GM12865 (cell line): ENCODE results near the gene RHOF.
A peak's percentile ranks its signal among the peaks of the same experiment; 100 is the strongest.

Experiments
- DNase-seq: peaks from one replicate; pipeline ENCODE4 v3.0.0; 2010; ENCODE audit warnings: low read depth
- H3K4me3 ChIP-seq: 2 replicates; pipeline ENCODE4 v1.5.1; 2011; ENCODE audit warnings: mild to moderate bottlenecking, low read depth, low read length, control low read depth
- TF ChIP-seq, protein P1 (sequence below): IDR thresholded peaks from 2 replicates; pipeline ENCODE4 v1.5.1; 2011; ENCODE audit warnings: low read length, control low read depth, low read depth, inconsistent platforms; ENCODE audit not compliant: insufficient read depth; ENCODE audit errors: missing control alignments

The RHOF gene

DNA sequence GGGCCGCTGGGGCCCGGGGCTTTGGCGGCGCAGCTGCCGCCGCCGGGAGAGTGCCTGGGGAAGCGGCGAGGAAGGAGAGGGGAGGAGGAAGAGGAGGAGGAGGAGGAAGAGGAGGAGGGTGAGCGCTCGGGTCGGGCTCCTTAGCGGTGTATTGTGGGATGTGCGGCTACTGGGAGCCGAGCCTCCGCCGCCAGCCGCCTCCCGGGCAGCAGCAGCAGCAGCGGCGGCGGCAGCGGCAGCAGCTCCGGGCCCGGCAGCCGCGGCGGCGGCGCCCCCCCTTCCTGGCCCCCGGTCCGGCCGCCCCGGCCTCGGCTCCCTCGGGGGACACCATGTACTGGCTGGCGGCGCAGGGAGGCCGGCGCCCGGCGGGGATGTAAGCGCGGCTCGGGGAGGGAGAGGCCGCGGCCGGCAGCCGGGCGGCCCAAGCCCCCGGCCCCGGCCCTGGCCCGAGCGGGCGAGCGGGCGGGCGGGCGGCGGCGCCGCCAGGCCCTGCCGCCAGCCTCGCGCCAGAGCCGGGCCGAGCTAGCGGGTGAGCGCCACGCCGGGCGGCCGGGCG, 10.5 kb upstream of the RHOF start, which contains the start of gene SETD1B:
Gene SETD1B, plus strand, starts transcription at position 149 of the 556 bp plus-strand sequence. CDS start 729 bp downstream, outside the sequence.
- TF ChIP-seq, protein P1, sequence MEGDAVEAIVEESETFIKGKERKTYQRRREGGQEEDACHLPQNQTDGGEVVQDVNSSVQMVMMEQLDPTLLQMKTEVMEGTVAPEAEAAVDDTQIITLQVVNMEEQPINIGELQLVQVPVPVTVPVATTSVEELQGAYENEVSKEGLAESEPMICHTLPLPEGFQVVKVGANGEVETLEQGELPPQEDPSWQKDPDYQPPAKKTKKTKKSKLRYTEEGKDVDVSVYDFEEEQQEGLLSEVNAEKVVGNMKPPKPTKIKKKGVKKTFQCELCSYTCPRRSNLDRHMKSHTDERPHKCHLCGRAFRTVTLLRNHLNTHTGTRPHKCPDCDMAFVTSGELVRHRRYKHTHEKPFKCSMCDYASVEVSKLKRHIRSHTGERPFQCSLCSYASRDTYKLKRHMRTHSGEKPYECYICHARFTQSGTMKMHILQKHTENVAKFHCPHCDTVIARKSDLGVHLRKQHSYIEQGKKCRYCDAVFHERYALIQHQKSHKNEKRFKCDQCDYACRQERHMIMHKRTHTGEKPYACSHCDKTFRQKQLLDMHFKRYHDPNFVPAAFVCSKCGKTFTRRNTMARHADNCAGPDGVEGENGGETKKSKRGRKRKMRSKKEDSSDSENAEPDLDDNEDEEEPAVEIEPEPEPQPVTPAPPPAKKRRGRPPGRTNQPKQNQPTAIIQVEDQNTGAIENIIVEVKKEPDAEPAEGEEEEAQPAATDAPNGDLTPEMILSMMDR: no peak
- peak within 1 kb of the TSS; percentile 82 for H3K4me3 ChIP-seq
- DNase-seq: peak; percentile 77

DNA sequence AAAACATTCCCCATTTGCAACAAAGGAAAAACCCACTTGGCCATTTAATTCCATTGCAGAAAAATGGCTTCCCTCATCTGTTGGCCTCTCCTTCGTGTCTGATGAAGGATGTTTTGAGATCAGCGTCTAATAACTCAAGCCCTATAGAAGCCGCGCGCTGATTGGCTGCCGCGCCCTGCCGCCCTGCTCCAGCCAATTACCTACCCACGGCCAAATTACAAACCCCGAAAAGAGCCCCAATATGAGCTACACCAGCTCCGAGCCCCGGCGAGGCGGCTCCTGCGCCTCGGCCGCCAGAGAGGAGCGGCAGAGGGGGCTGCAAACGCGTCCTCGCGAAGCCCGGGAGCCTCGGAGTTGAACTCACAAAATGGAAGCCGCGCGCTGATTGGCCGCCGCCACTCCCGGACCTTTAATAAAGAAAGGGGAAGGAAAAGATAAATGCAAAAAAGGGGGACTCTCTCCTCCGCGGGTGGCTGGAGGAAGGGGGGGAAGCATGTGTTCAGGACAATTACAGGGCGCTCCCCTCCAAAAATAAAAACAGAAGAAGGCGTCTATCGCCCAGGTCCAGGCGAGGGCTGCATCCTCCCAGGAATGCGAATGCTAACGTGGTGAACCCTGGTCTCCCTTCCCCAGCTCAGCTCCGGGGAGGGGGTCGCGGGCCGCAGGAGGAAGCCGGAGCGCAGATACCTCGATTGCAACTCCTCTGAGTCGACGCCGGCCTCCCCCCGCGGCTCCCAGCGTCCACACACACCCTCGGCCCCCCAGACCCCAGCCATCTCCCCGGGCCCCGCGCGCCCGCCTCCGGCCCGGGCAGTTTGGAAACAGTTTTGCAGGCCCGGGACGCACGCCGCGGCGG, 9.6 kb upstream of the RHOF start:
- peak; percentile 98 for DNase-seq
- H3K4me3 ChIP-seq: peak overlapping the region; percentile 82
- TF ChIP-seq, protein P1: no peak

DNA sequence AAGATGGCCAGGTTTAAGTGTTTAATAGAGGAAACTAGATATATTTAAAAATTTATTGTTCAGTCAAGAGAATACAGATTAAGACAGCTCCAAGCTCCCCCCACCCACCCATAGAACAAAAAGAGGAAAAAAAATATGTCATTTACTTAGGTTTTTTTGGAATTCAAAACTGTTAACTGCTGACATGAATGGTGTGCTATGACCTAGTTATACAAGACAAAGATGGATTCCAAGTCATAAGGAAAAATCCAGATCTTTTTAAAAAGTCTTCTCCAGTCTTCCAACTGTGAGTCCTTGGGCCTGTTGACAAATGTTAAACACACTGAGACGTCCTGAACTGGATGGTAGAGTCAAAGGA, 9.0 kb upstream of the RHOF start:
- peak overlapping the region; percentile 82 for H3K4me3 ChIP-seq
- DNase-seq: no peak
- TF ChIP-seq, protein P1: no peak

DNA sequence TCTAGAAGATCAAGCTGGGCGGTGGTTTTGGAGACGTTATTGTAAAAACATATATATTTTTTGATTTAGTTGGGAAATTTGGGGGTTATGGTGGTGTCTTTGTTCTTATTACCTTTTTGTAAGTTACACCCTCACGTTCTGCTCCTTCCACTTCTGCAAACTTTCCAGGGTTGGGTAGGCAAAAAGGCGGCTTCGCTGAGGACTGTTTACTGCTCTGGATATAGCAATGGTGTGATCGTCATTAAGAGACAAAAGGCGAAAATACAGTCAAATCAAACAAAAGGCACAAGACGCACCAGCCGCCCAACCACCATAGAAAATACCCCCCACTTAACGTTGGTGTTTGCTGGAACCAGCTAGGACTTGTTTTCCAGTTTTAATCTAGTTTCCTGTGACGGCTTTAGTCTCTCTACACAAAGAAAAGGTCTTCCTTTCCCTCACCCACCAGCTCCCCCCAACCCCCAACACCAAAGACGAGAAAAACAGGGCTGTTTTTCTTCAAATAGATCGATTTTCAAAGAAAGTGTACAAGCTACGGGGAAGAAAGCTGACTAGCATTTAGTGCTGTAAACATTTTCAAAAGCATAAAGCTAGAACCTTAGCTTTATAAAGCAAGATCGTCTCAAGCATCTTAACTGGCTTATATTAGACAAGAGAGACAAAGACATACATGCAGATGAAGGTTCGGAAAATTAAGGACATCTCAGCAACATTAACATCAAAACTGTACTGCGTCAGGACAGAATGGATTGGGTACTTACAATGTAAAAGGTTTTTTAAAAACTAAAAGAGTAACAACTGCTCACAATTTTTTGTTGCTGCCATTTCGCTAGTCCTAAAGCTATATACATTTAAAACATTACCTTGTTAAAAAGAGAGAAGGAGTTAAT, 8.4 kb upstream of the RHOF start:
- DNase-seq: peak; percentile 71
- TF ChIP-seq, protein P1: no peak
- H3K4me3 ChIP-seq: peak overlapping the region; percentile 82

DNA sequence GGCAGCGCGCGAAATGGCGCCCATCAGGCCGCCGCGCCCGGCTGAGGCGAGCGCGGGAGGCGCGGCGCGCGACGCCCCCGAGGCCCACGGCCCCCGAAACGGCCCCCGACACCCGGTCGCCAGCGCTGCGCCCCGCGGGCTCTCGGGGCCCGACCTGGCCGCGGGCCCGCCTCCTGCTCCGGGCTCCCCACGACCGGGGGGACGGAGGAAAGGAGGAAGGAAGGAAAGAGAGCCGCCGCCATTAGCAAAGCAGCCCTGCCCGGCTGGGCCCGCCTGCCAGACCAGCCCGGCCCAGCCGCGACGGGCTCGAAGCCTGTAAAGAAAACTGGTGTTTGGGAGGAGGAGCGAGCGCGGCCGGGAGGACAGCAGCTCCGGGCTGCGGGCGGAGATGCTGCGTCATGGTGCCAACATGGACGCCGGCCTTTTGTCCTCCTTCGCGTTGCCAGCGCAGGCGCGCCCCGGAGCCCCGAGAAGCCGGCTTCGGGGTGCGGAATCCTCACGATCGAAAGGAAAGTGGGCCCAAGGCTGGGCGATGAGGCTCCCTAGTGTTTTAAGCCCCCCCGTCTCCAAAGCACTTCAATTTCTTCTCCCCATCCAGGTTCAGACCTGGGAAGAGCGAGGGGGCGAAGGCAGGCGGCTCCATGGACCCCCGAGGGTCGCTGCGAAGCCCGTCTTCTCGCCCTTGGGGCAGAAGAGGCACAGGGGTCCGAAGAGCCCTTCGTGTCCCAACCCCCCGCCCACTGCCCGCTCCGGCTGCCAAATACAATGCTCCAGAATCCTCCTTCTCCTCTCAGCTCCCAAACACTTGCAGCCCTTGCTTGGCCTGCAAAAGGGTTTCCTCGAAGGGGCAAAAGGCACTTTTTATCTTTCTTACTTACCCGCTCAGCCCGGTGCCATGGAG, 7.5 kb upstream of the RHOF start:
- TF ChIP-seq, protein P1: no peak
- H3K4me3 ChIP-seq: peak overlapping the region; percentile 82
- peak; percentile 81 for DNase-seq
